Parathyroid adenoma (tissue), 2 donors: ENCODE data around the gene SOD2.
A peak's percentile ranks its signal among the peaks of the same experiment; 100 is the strongest.

Experiments used
- H2AFZ ChIP-seq: fragments of 300-600 bp; sonication (generic); one replicate; pipeline ENCODE4 v1.7.0; 2017; ENCODE audit warnings: antibody characterized with exemption, mild to moderate bottlenecking
- H3K27ac ChIP-seq: fragments of 300-600 bp; sonication (generic); one replicate; pipeline ENCODE4 v1.7.0; 2017
- H3K27me3 ChIP-seq: fragments of 300-600 bp; sonication (generic); one replicate; pipeline ENCODE4 v1.7.0; 2017; ENCODE audit warnings: low read length; ENCODE audit not compliant: control insufficient read depth, insufficient read depth
- H3K36me3 ChIP-seq: fragments of 300-600 bp; sonication (generic); one replicate; pipeline ENCODE4 v1.7.0; 2017; ENCODE audit warnings: low read length; ENCODE audit not compliant: control insufficient read depth, insufficient read depth
- H3K4me1 ChIP-seq: fragments of 300-600 bp; sonication (generic); one replicate; pipeline ENCODE4 v1.7.0; 2017; ENCODE audit warnings: control low read depth
- H3K4me2 ChIP-seq: fragments of 300-600 bp; sonication (generic); one replicate; pipeline ENCODE4 v1.7.0; 2017; ENCODE audit warnings: low read length
- H3K4me3 ChIP-seq: fragments of 300-600 bp; sonication (generic); one replicate; pipeline ENCODE4 v1.7.0; 2017; ENCODE audit warnings: low read depth, low read length
- H3K79me2 ChIP-seq: fragments of 300-600 bp; sonication (generic); one replicate; pipeline ENCODE4 v1.7.0; 2017; ENCODE audit warnings: control low read depth
- H3K9ac ChIP-seq: fragments of 300-600 bp; sonication (generic); one replicate; pipeline ENCODE4 v1.7.0; 2017; ENCODE audit warnings: mild to moderate bottlenecking
- H3K9me3 ChIP-seq: fragments of 300-600 bp; sonication (generic); one replicate; pipeline ENCODE4 v1.7.0; 2017; ENCODE audit warnings: low read length; ENCODE audit not compliant: control insufficient read depth
- TF ChIP-seq, protein P1 (sequence below): fragments of 300-600 bp; sonication (generic); IDR thresholded peaks from one replicate; pipeline ENCODE4 v1.7.0; 2017; ENCODE audit warnings: antibody characterized with exemption, mild to moderate bottlenecking
- donor health status: primary hyperparathyroidism.

Gene SOD2

DNA sequence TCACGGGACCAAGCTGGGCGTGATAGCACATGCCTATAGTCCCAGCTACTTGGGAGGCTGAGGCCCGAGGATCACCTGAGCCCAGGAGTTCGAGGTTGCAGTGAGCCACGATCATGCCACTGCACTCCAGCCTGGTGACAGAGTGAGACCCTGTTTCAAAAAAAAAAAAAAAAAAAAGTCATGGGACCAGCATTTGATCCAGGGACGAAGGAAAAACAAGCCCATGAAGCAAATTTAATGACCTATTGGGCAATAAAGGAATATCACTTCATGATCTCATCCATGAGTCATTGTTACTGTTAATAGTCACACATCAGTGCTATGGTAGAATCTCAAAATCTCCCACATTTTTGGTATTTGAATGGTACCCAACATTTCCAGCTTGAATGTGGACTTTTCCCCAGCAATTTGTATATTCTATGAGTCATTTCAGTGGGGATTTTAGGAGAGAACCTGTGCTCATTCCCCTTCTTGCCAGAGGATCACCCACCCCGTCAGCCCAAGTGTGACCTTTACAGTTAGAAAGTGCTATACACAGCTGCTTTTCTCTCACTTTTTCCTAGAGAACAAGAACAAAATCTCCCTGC, 8.5 kb upstream of the SOD2 start:
- Histone ChIP-seq H3K4me2 (no peak overlapping the region), H3K79me2 (peaks cover 2% of the 10 kb centered on the region), H3K4me3 (no peak overlapping the region), H3K27ac (no peak overlapping the region), H2AFZ (no peak overlapping the region), H3K27me3 (no peaks in the 10 kb centered on the region), H3K9ac (no peak overlapping the region), H3K9me3 (no peaks in the 10 kb centered on the region), H3K36me3 (no peaks in the 10 kb centered on the region), H3K4me1 (no peaks in the 10 kb centered on the region)
- TF ChIP-seq, protein P1, sequence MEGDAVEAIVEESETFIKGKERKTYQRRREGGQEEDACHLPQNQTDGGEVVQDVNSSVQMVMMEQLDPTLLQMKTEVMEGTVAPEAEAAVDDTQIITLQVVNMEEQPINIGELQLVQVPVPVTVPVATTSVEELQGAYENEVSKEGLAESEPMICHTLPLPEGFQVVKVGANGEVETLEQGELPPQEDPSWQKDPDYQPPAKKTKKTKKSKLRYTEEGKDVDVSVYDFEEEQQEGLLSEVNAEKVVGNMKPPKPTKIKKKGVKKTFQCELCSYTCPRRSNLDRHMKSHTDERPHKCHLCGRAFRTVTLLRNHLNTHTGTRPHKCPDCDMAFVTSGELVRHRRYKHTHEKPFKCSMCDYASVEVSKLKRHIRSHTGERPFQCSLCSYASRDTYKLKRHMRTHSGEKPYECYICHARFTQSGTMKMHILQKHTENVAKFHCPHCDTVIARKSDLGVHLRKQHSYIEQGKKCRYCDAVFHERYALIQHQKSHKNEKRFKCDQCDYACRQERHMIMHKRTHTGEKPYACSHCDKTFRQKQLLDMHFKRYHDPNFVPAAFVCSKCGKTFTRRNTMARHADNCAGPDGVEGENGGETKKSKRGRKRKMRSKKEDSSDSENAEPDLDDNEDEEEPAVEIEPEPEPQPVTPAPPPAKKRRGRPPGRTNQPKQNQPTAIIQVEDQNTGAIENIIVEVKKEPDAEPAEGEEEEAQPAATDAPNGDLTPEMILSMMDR, result no peak

DNA sequence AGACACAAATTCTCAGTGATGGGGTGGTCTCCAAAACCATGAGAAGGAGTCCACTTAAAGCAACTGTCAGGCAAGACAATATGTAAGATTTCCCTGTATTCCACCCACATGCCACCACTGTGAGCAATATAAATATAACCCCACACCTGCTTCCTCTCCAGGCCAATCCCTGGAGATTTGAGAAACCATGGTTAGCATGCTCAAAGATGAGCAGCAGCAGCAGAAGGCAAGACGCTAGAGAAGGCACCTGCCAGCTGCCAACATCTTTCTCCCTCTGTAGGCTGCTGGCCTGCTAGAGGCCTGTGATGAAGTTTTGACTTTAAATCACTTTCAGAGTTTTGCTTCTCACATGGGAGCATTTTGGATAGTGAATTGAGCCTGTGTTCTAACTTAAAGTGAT, 7.9 kb upstream of the SOD2 start:
- Histone ChIP-seq H3K9me3 (no peaks in the 10 kb centered on the region), H3K4me2 (no peak overlapping the region), H2AFZ (no peak overlapping the region), H3K79me2 (peaks cover 2% of the 10 kb centered on the region), H3K4me3 (no peak overlapping the region), H3K36me3 (no peaks in the 10 kb centered on the region), H3K27ac (no peak overlapping the region), H3K9ac (no peak overlapping the region), H3K4me1 (no peaks in the 10 kb centered on the region), H3K27me3 (no peaks in the 10 kb centered on the region)
- TF ChIP-seq, protein P1, result no peak

DNA sequence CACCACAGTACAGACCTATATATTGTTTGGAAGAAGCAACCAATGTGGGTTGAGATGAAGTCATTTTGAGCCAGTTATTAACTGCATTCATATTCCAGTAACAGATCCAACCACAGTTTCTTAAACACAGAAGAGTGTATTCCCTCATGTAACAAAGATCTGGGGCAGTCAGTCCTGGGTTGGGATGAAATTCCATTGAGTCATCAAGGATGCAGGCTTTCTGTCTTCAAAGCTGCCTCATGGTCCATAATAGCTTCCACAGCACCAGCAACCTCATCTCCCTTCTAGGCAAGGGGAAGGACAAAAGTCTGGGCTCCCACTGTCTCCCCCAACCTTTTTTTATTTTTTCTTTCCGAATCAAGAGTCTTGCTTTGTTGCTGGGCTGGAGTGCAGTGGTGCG, 2.9 kb upstream of the SOD2 start:
- Histone ChIP-seq H3K4me3 (no peak overlapping the region), H3K27me3 (no peaks in the 10 kb centered on the region), H3K4me2 (no peak overlapping the region), H3K27ac (no peak overlapping the region), H3K36me3 (no peaks in the 10 kb centered on the region), H3K4me1 (peaks cover 12% of the 10 kb centered on the region), H3K9ac (no peak overlapping the region), H2AFZ (no peak overlapping the region), H3K79me2 (peaks cover 8% of the 10 kb centered on the region), H3K9me3 (no peaks in the 10 kb centered on the region)
- TF ChIP-seq, protein P1, result no peak

DNA sequence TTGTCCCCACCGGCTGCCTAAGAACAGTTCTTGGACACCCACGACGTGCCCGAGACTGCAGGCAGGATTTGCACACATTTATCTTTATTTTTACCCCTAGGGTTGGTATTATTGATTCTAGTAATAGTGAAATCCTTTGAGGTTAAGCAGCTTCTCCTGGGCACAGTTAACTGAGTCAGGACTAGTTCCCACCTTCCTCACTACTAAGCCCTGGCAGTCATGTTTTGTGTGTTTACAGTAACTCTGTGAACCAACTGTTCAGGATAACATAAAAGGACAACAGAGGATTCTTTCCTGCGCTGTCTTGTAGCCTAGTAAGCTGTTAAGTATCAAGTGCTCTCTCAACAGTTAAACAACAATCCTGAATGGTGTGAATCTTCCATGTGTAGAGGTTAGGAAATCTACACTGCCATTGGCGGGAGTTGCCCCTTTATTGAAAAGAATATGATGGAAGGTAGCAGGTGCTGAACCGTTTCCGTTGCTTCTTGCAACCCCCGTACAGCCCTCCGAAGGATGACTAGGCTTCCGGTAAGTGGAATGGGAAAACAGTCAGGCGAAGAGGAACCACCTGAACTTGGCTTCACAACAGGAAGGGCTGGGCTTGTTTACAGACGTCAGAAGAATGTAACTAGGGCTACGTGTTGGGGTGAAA, 979 bp upstream of the SOD2 start:
- Histone ChIP-seq H3K4me1 (peaks cover 12% of the 10 kb centered on the region), H2AFZ (peak overlapping the region; percentile 93), H3K4me3 (peak overlapping the region; percentile 93), H3K36me3 (no peaks in the 10 kb centered on the region), H3K9ac (peak overlapping the region; percentile 79), H3K27me3 (no peaks in the 10 kb centered on the region), H3K4me2 (peak overlapping the region; percentile 86), H3K9me3 (no peaks in the 10 kb centered on the region), H3K79me2 (peaks cover 22% of the 10 kb centered on the region), H3K27ac (peak overlapping the region; percentile 96)
- TF ChIP-seq, protein P1, result no peak
